HCT116 (cell line): ENCODE measurements around the gene PIM3. TPM values are rescaled to one million over a fixed set of nuclear protein-coding genes. Genes with fewer than 3 reads are reported as not detected.

Source experiments
- ATAC-seq: fragments of 200-7000 bp; cut with Tn5 transposase; 2 replicates; pipeline ENCODE4 v1.9.1; 2020; ENCODE audit warnings: mild to moderate bottlenecking, moderate library complexity
- BruUV-seq: library from RNA; stranded (reverse); fragments of 400-500 nt; replicated peaks from 2 replicates; lab custom pipeline; 2021; lab: Mats Ljungman, UMichigan
- CTCF ChIA-PET: fragments of 300-600 bp; sonication (Branson Sonifier 250); formaldehyde crosslinking; loops from one replicate; lab custom pipeline; 2021; ENCODE audit warnings: antibody characterized with exemption; lab: Charles Lee
- POLR2A ChIA-PET: fragments of 300-600, 350-600 bp; sonication (Branson Sonifier 250); formaldehyde crosslinking; loops from one replicate; lab custom pipeline; 2021; ENCODE audit warnings: antibody characterized with exemption; lab: Charles Lee
- RAD21 ChIA-PET, 2 experiments: fragments of 300-600 bp; sonication (Branson Sonifier 250); formaldehyde crosslinking; loops; one replicate each; lab custom pipeline; 2023; ENCODE audit warnings: low total read pairs in 2 of 2; ENCODE audit not compliant: uncharacterized antibody in 2 of 2, unreplicated experiment in 2 of 2, low non-redundant PET in 1 of 2; lab: Charles Lee
- DNase-seq: peaks from one replicate; pipeline ENCODE4 v3.0.0-alpha.2; 2010; ENCODE audit warnings: low read depth, low spot score
- H2AFZ ChIP-seq: fragments of 200-600 bp; shearing (Covaris generic), sonication (generic); 2 replicates; pipeline ENCODE4 v1.6.1; 2017; ENCODE audit warnings: low read depth, mixed run types, mixed read lengths, antibody characterized with exemption, low read length; ENCODE audit not compliant: poor library complexity, severe bottlenecking
- H3K27ac ChIP-seq: 2 replicates; pipeline ENCODE4 v1.5.1; 2012; ENCODE audit warnings: low read depth, low read length
- H3K27me3 ChIP-seq: fragments of 200-600 bp; sonication (generic); 2 replicates; pipeline ENCODE4 v1.6.1; 2016; ENCODE audit warnings: mixed run types, low read length, mixed read lengths; ENCODE audit not compliant: insufficient read depth
- H3K36me3 ChIP-seq, 2 experiments: fragments of 200-500 bp in 1 of 2; fragments of 200-600 bp in 1 of 2; sonication (Bioruptor generic) in 1 of 2; sonication (generic) in 1 of 2; 2 replicates each; pipeline versions ENCODE4 v1.5.1 to v1.6.1; 2014 to 2016; ENCODE audit warnings: low read length in 2 of 2, inconsistent platforms in 1 of 2, mixed read lengths in 1 of 2, mixed run types in 1 of 2; ENCODE audit not compliant: insufficient read depth in 2 of 2, control insufficient read depth in 1 of 2
- H3K4me1 ChIP-seq, 2 experiments: fragments of 200-600 bp in 1 of 2; sonication (generic) in 1 of 2; 2 replicates each; pipeline versions ENCODE4 v1.5.1 to v1.6.1; 2012 to 2017; ENCODE audit warnings: low read length in 2 of 2, inconsistent platforms in 1 of 2, mild to moderate bottlenecking in 1 of 2, mixed read lengths in 1 of 2, mixed run types in 1 of 2, moderate library complexity in 1 of 2; ENCODE audit not compliant: insufficient read depth in 2 of 2, control insufficient read depth in 1 of 2
- H3K4me2 ChIP-seq: fragments of 200-600 bp; sonication (generic); 2 replicates; pipeline ENCODE4 v1.6.1; 2017; ENCODE audit warnings: mixed run types, low read length, mixed read lengths
- H3K4me3 ChIP-seq, 2 experiments: fragments of 200-600 bp in 1 of 2; sonication (generic) in 1 of 2; replicated peaks in 1 of 2; 2 replicates each; pipeline ENCODE4 v1.5.1; 2011 to 2016; ENCODE audit warnings: low read length in 2 of 2, control low read depth in 1 of 2, low read depth in 1 of 2, mild to moderate bottlenecking in 1 of 2, mixed read lengths in 1 of 2, mixed run types in 1 of 2
- H3K79me2 ChIP-seq: fragments of 200-600 bp; sonication (generic); 2 replicates; pipeline ENCODE4 v1.6.1; 2017; ENCODE audit warnings: mild to moderate bottlenecking, mixed run types, low read length, moderate library complexity, mixed read lengths; ENCODE audit not compliant: insufficient read depth
- H3K9ac ChIP-seq: fragments of 200-600 bp; sonication (generic); 2 replicates; pipeline ENCODE4 v1.6.1; 2016; ENCODE audit warnings: low read length, mixed read lengths
- H3K9me2 ChIP-seq: fragments of 200-600 bp; sonication (generic), shearing (Covaris generic); 2 replicates; pipeline ENCODE4 v1.6.1; 2017; ENCODE audit warnings: mixed run types, mild to moderate bottlenecking, moderate library complexity; ENCODE audit not compliant: insufficient read depth
- H3K9me3 ChIP-seq, 2 experiments: fragments of 200-500 bp in 1 of 2; fragments of 200-600 bp in 1 of 2; sonication (Bioruptor generic) in 1 of 2; sonication (generic) in 1 of 2; 2 replicates each; pipeline ENCODE4 v1.6.1; 2014 to 2017; ENCODE audit warnings: low read length in 2 of 2, mixed read lengths in 2 of 2, inconsistent platforms in 1 of 2, low read depth in 1 of 2, mild to moderate bottlenecking in 1 of 2, mixed run types in 1 of 2, moderate library complexity in 1 of 2; ENCODE audit not compliant: control insufficient read depth in 1 of 2, insufficient read depth in 1 of 2
- H4K20me1 ChIP-seq: fragments of 200-600 bp; sonication (generic), shearing (Covaris generic); 2 replicates; pipeline ENCODE4 v1.6.1; 2017; ENCODE audit warnings: mixed run types, mild to moderate bottlenecking, moderate library complexity; ENCODE audit not compliant: insufficient read depth
- EGR1 ChIP-seq: IDR thresholded peaks from 2 replicates; pipeline ENCODE4 v1.6.1; 2012; ENCODE audit warnings: low read depth
- ELF1 ChIP-seq: IDR thresholded peaks from 2 replicates; pipeline ENCODE4 v1.6.1; 2012; ENCODE audit warnings: low read depth, borderline replicate concordance
- JUND ChIP-seq: IDR thresholded peaks from 2 replicates; pipeline ENCODE4 v1.6.1; 2012
- POLR2A ChIP-seq: IDR thresholded peaks from 2 replicates; pipeline ENCODE4 v1.7.0; 2011; ENCODE audit warnings: borderline replicate concordance; ENCODE audit not compliant: insufficient read depth, insufficient read length; ENCODE audit errors: extremely low read depth
- SRF ChIP-seq: IDR thresholded peaks from 2 replicates; pipeline ENCODE4 v1.6.1; 2012; ENCODE audit warnings: low read depth
- TCF7L2 ChIP-seq: IDR thresholded peaks from 2 replicates; pipeline ENCODE4 v1.7.0; 2011; ENCODE audit warnings: borderline replicate concordance, inconsistent platforms; ENCODE audit not compliant: insufficient read depth, insufficient read length; ENCODE audit errors: extremely low read depth
- ZFX ChIP-seq: fragments of 450-650 bp; IDR thresholded peaks from 2 replicates; pipeline ENCODE4 v1.6.1; 2017
- intact Hi-C: fragments of 100-400 bp; cut with micrococcal nuclease; formaldehyde crosslinking; loops from 2 replicates; pipeline ENCODE4 v1.10.0; 2022
- total RNA-seq: library from RNA; stranded (reverse); gene quantifications from one replicate; pipeline ENCODE4 v1.2.1, GENCODE V29; 2021; ENCODE audit not compliant: unreplicated experiment
- TF ChIP-seq, protein P1 (sequence below): IDR thresholded peaks from 2 replicates; pipeline ENCODE4 v1.6.1; 2012

PIM3 gene
- total RNA-seq, 1 experiment from 2014 or later: 116 TPM

DNA sequence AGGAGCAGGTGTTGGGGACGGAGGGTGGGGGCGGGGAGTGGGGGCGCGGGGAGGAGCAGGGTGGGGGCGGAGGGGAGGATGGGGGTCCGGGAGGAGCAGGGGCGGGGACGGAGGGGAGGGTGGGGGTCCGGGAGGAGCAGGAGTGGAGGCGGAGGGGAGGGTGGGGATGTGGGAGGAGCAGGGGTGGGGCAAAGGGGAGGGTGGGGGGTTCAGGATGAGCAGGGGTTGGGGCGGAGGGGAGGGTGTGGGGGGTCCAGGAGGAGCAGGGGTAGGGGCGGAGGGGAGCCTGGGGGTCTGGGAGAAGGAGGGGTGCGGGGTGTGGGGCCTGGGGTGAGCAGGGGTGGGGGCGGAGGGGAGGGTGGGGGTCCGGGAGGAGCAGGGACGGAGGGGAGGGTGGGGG lies 25.0 kb upstream of the PIM3 start:
- Histone ChIP-seq H3K4me1 (peaks cover 30 to 49% of the 10 kb centered on the region in 2 experiments), H2AFZ (no peak overlapping the region), H3K4me3 (no peak overlapping the region), H3K9me3 (no peaks in the 10 kb centered on the region), H3K9ac (no peak overlapping the region), H3K9me2 (no peaks in the 10 kb centered on the region), H4K20me1 (no peaks in the 10 kb centered on the region), H3K79me2 (no peaks in the 10 kb centered on the region), H3K27me3 (no peaks in the 10 kb centered on the region), H3K4me2 (0 out of 2 replicates have a peak overlapping the region, but pooled peaks have one; percentile 73), H3K36me3 (no peaks in the 10 kb centered on the region), H3K27ac (no peak overlapping the region)
- BruUV-seq: no TSS peak
- DNase-seq (no peak), ATAC-seq (no peak)
- ChIA-PET CTCF (interaction anchor here (2.8 kb wide), 1 partner anchor 95 kb away, joined by 18 read pairs; no protein-coding TSS in a partner anchor), POLR2A (interaction anchor here (0.8 to 1.0 kb wide), 3 partner anchors 24 to 95 kb away, joined by 3 to 4 read pairs (median 3); no protein-coding TSS in a partner anchor), RAD21 (interaction anchor here in 1 of 2 experiments (0.8 kb wide), 1 partner anchor 24 kb away, joined by 3 read pairs; no protein-coding TSS in a partner anchor)
- intact Hi-C loops: loop anchor here (10.0 kb wide), 1 partner anchor 269 kb away; the partner anchor contains the start of gene SELENOO
- TF ChIP-seq POLR2A: no peak

DNA sequence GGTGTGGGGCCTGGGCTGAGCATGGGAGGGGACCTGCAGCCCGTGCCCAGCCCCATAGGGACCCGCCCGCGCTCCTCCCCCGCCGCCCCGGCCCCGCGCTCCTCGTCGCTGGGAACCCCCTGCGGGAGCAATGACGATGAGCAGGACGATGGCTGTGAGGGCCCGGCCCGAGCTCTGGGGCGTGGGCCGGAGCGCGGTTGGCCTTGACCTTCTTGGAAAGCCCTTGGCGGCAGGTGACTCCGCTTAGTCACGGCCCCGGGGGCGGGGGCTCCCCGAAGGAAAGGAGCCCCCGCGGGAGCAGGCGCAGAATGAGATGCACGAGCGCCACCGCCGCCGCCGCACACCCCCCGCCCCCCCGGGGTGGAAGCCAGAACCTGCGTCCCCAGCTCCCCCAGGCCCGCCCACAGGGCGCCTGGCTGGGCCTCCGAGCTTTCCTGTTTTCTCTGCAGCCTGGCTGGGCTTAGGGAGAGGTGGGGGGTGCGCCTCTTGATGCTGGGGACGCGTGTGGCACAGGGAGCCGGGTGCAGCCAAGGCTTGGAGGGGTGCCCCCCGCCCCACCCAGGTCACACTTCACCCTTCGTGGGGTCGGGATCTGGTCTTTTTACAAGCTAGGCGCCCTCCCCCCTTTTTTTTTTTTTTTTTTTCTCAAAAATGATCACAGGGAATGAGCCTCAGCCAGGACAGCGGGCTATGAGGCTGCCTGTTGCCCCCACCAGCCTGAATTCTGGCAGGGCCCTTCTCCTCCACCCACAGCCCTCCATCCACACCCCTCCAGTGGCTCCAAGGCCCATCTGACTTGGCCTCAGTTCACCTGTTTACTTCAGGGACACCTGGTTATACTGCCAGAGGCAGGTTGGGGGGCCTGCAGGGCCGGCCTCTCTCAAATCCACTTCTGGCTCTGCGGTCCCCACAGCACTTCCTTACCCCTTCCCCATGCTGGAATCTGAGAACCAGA lies 24.3 kb upstream of the PIM3 start:
- ATAC-seq: peak; percentile 85
- ChIA-PET POLR2A (interaction anchor here (0.8 to 1.0 kb wide), 3 partner anchors 23 to 94 kb away, joined by 3 to 4 read pairs (median 3); no protein-coding TSS in a partner anchor), CTCF (interaction anchor here (2.8 kb wide), 1 partner anchor 94 kb away, joined by 18 read pairs; no protein-coding TSS in a partner anchor), RAD21 (interaction anchor here in 1 of 2 experiments (0.6 to 0.8 kb wide), 2 partner anchors 23 to 95 kb away, joined by 3 to 6 read pairs; no protein-coding TSS in a partner anchor)
- Histone ChIP-seq H3K9me2 (no peaks in the 10 kb centered on the region), H3K4me2 (peak overlapping the region; percentile 83), H3K4me3 (peak overlapping the region; percentile 20 to 44), H2AFZ (no peak overlapping the region), H3K27ac (peak overlapping the region; percentile 75), H3K9ac (peak overlapping the region; percentile 57), H3K4me1 (peaks cover 27 to 42% of the 10 kb centered on the region in 2 experiments), H3K27me3 (no peaks in the 10 kb centered on the region), H3K9me3 (no peaks in the 10 kb centered on the region), H3K79me2 (no peaks in the 10 kb centered on the region), H4K20me1 (no peaks in the 10 kb centered on the region), H3K36me3 (no peaks in the 10 kb centered on the region)
- BruUV-seq: no TSS peak
- intact Hi-C loops: loop anchor here (10.0 kb wide), 1 partner anchor 269 kb away; the partner anchor contains the start of gene SELENOO
- TF ChIP-seq JUND (no peak), SRF (no peak), ZFX (0 out of 2 replicates have a peak, but pooled peaks have one; percentile 30), TCF7L2 (peak; percentile 41), ELF1 (no peak), EGR1 (peak; percentile 83), POLR2A (no peak)
- TF ChIP-seq, protein P1, sequence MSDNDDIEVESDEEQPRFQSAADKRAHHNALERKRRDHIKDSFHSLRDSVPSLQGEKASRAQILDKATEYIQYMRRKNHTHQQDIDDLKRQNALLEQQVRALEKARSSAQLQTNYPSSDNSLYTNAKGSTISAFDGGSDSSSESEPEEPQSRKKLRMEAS: peak; percentile 46; the same call in 1 of the 2 replicates
- no peak for DNase-seq
